Measurements from ENCODE around the gene COLEC12. TPM values are rescaled to one million over a fixed set of nuclear protein-coding genes. Genes with fewer than 3 reads are reported as not detected.

The COLEC12 gene
- total RNA-seq, 1 donor from 2014 or later, result 3.3 TPM

DNA sequence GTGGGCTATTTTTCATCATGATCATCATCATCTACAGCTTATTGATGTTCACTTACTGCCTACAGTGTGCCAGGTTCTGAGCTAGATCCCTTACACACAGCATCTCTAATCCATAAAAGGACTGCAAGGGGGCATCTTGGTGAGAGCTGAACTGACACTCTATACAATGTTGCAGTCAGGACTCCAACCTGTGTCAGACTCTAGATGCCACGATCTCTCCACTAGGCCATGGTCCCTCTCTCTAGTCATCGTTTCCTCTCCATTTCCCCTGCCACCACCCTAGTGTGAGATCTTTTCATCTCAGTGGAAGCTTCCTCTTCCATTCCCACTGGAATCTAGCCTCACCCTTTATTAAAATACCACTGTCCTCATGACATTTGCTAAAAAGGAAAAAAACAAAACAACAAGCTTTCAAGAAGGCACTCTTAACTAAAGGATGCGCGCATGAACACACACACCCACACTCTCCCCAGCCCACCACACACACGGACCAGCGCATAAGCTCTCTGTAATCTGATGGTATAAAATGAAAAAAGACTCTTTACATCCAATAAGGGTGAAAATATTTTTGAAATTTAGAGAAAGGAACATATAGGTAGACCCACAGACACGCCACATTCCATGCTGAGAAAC is 139.3 kb downstream of the COLEC12 start:
- no peak overlapping the region for H3K4me3 ChIP-seq (ENCODE audit: low read depth, low read length)
- TF ChIP-seq, protein P1, sequence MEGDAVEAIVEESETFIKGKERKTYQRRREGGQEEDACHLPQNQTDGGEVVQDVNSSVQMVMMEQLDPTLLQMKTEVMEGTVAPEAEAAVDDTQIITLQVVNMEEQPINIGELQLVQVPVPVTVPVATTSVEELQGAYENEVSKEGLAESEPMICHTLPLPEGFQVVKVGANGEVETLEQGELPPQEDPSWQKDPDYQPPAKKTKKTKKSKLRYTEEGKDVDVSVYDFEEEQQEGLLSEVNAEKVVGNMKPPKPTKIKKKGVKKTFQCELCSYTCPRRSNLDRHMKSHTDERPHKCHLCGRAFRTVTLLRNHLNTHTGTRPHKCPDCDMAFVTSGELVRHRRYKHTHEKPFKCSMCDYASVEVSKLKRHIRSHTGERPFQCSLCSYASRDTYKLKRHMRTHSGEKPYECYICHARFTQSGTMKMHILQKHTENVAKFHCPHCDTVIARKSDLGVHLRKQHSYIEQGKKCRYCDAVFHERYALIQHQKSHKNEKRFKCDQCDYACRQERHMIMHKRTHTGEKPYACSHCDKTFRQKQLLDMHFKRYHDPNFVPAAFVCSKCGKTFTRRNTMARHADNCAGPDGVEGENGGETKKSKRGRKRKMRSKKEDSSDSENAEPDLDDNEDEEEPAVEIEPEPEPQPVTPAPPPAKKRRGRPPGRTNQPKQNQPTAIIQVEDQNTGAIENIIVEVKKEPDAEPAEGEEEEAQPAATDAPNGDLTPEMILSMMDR (conservative IDR thresholded peaks at IDR 0.05; ENCODE audit: low read depth, low read length), result no peak
- DNase-seq (ENCODE audit: low read depth), result no peak

DNA sequence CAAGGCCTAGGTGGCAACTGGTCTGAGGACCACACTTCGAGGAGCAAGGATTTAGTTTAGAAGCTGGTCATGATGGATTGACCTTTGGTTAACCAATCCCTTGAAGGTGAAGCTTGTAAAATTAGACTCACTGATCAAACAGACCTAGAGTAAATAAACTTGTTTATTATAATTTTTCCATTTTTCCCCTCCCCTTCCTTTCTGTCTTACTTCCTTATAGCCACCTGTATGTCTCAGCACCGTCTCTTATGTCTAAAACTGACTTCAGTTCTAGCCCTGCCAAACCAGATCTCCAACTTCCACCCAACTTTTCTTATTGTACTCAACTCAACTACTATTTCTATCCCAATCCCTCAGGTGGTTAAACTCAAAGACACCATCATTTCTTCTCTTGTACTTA is 139.8 kb downstream of the COLEC12 start:
- H3K4me3 ChIP-seq (ENCODE audit: low read depth, low read length), result no peak overlapping the region
- DNase-seq (ENCODE audit: low read depth), result no peak
- TF ChIP-seq, protein P1 (conservative IDR thresholded peaks at IDR 0.05; ENCODE audit: low read depth, low read length), result no peak

DNA sequence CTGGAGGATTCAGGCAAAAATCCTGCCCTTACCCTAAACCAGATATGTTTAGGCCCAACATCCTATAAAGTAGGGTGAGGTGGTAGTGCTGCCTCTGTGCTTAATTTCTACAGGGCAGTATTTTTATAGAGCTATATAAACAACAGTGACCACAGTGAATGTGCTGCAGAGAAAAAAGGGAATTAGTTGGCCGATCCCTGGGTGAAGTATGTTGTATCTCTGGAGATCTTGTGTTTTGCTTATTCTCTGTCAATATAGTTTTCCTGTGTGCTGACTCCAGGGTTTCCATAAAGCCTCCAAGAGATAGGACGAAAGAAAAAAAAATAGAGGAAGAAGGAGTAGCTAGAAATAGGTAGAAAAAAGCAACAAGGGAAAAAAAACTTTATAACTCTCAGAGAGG is 143.7 kb downstream of the COLEC12 start:
- no peak overlapping the region for H3K4me3 ChIP-seq (ENCODE audit: low read depth, low read length)
- TF ChIP-seq, protein P1 (conservative IDR thresholded peaks at IDR 0.05; ENCODE audit: low read depth, low read length), result no peak
- no peak for DNase-seq (ENCODE audit: low read depth)

DNA sequence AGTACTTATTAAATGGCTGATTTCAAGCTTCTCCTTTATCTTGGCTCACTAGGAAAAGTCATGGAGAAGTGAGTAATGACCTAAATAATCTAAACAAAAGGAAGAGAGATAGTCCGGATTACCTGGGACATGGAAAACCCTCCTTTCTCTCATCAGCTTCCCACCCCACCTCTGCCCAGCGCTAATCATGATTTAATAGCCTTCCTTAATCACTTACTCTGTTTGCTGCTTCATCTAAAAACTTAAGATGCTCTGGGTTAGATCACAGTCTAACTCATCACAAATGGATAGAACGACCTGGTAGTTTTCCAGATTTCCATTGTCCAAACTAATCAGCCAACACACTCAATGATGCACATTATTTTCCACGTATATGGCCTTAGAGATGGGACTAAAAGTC is 144.8 kb downstream of the COLEC12 start:
- TF ChIP-seq, protein P1 (conservative IDR thresholded peaks at IDR 0.05; ENCODE audit: low read depth, low read length), result no peak
- no peak overlapping the region for H3K4me3 ChIP-seq (ENCODE audit: low read depth, low read length)
- DNase-seq (ENCODE audit: low read depth), result no peak

DNA sequence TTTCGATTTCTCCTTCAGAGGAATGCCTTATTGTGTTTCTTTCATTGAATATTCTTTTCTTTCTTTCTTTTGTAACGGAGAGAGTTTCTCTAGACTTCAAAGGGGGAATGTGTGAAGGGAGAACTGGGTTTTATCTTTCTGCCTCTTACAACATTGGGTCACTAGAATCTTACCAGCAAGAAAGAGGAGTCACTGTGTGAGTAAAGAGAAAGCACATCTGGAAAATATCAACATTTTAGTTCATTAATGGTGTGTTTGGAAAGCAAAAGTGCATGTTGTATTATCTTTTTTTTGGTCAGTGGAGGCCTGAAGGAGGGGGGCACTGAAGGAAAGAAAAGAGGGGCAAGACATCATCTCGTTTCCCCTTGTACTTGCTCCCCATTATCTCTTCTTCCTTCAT is 146.0 kb downstream of the COLEC12 start:
- TF ChIP-seq, protein P1 (conservative IDR thresholded peaks at IDR 0.05; ENCODE audit: low read depth, low read length), result no peak
- DNase-seq (ENCODE audit: low read depth), result no peak
- H3K4me3 ChIP-seq (ENCODE audit: low read depth, low read length), result no peak overlapping the region

DNA sequence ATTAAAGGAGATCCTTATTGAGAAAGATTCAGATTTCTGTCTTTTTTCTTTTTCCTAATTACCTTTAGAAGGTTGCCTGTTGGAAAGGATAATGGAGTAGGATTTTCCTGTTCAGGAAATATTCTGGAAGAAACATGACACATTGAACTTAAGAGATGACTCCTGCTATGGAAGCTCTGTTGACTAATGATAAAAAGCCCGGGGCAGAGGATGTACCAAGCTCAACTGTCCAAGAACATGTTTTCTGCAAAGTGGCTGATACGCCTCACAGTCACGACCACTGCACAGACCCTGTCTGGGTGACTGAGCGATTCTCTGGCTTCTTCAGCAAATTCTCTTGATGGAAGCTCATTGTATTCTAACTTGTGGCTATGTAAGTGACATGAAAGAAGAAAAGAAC is 146.5 kb downstream of the COLEC12 start:
- TF ChIP-seq, protein P1 (conservative IDR thresholded peaks at IDR 0.05; ENCODE audit: low read depth, low read length), result no peak
- H3K4me3 ChIP-seq (ENCODE audit: low read depth, low read length), result no peak overlapping the region
- DNase-seq (ENCODE audit: low read depth), result no peak

DNA sequence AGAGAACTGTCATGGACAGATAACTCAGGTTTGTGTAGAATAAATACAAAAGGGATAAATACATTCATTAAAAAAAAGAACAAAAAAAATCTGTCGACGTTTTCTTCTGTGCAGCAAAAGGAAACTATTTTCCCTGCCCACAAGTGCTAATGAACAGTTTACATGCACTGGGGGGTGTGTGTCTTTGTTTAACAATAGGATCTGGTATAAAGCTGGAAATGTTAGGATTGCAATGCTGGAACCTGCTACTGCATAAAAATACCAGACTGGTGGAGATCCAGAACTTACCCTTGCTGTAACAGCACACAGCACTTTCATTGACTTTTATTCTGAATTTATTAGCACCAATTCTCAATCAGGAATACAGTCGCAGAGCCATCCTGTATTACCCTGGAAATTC is 148.1 kb downstream of the COLEC12 start:
- no peak for DNase-seq (ENCODE audit: low read depth)
- H3K4me3 ChIP-seq (ENCODE audit: low read depth, low read length), result no peak overlapping the region
- TF ChIP-seq, protein P1 (conservative IDR thresholded peaks at IDR 0.05; ENCODE audit: low read depth, low read length), result no peak
